Measurements from ENCODE around the gene SCARB1.

The SCARB1 gene

DNA sequence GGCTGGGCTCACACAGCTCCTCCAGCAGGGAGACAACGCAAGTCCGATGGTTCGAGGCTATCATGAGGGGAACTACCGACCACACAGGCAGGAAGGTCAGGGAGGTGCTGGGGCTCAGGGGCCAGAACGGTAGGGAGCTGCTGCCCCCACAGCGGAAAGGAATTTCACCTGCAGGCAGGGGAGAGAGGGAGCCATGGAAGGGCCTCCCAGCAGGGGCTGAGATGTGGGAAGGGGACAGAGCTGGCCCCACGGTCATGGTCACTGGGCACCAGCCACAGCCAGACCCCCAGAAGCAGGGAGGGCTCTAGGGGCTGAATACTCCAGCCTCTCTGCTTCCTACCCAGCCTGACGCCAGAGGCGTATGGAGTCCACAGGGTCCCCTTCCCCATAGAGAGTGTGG is 103.1 kb downstream of the SCARB1 start:
- DNase-seq (ENCODE audit: low spot score), result no peak

DNA sequence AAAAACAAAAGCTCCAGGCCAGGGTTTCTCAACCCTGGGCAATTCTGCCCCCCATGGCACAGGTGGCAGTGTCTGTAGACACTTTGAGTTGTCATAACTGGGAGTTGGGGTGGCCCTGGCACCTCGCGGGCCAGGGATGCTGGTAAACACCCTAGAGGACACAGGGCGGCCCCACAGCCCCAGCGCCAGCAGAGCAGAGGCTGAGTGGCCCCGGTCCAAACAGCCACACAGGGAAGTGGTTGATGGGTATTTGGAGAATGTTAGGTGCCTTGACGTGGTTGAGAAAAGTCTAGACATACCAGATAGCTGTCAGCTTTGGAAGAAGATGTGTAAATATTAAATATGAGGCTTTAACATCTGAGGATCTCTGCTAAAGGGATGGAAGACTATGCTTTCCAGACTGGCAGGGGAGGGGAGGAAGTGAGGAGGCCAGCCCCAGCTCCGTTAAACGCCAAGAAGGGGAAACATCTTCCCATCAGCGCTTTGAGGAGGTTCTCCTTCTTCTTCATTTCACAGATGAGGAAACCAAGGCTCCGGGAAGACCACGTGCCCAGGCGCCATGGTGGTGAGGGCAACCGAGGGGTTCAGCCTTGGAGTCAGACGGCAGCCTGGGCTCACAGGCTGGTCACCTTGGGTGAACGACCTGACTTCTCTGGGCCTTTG is 103.7 kb downstream of the SCARB1 start:
- DNase-seq (ENCODE audit: low spot score), result no peak

DNA sequence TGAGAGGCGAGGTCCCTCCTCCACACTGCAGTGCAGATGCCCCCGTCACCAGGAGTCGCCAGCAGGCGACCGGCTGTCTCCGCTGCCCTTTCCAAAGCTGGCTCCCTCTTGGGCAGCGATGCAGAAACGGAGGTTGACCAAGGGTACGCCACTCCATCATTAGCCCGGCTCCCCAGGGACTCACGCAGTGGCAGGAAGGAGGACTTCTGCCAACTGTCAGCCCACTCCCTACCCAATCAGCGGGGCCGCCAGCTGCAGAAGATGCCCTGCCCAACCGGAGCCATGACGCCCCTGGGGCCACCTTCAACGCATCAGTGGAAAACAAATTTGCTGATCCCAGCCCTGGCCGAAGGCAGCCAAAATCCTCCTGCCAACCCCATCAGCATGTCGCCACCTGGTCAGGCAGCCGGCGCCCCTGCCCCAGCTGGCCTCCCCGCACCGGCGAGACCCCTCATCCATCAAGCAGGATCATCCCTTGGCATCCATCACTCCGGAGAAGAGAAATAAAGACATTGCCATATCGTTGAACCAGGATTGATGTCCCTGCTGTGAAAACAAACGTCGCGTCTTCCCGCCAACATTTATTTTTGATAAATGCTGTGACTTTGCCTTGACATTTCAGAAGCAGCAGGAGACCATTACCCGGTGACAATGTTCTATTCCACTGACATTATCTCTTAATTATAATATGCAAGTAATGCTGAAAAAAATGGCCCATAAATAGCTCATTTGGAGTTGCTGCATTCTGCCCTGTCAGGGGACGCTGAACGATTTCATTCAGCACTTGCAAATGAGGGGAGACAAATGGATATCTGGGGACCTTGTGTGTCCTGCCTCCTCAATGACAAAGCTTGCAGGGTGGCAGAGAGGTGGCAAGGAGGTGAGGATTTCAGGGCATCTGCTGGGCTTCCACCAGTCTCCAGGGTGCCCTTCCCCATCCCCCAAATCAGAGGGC is 105.1 kb downstream of the SCARB1 start:
- no peak for DNase-seq (ENCODE audit: low spot score)

DNA sequence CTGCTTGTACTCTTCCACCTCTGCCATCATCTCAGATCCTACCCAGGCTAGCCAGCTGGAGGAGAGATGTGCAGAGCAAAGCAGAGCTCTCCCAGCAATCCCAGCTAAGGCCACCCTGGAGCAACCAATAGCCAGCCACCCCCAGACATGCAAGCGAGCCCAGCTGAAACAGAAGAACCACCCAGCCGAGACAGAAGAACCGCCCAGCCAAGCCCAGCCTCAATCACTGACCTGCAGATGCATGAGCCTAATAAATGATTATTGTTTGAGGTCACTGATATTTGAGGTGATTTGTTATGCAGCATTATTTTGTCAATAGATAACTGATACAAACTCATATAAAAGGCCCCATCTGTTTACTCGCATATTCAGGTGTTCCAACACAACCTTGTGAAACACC is 106.3 kb downstream of the SCARB1 start:
- no peak for DNase-seq (ENCODE audit: low spot score)

DNA sequence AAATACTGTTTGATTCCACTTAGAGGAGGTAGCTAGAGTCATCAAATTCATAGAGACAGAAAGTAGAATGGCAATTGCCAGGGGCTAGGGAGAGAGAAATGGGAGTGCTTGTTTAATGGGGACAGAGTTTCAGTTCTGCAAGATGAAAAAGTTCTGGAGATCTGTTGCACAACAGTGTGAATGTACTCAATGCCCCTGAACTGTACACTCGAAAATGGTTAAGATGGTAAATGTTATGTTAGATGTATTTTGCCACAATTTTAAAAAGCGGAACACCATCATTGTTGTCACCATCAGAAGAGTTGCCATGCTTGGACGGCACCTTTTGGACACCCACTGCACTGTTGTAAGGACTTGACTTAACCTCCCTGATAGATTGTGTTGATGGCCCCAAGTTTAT is 106.9 kb downstream of the SCARB1 start:
- DNase-seq (ENCODE audit: low spot score), result no peak

DNA sequence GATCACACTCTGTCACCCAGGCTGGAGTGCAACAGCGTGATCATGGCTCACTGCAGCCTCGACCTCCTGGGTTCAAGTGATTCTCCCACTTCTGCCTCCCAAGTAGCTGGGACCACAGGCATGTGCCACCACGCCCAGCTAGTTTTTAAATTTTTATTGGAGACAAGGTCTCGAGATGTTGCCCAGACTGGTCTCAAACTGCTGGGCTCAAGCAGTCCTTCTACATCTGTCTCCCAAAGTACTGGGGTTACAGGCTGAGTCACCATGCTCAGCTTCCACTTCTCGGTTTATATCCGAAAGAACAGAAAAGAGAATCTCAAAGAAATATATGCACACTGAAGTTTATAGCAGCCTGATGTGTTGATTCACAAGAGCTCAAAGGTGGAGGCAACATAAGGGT is 107.5 kb downstream of the SCARB1 start:
- no peak for DNase-seq (ENCODE audit: low spot score)

GRCh38 chr12:124755801-124756148 is 107.9 kb downstream of the SCARB1 start:
- no peak for DNase-seq (ENCODE audit: low spot score)

GRCh38 chr12:124754949-124755800 is 108.5 kb downstream of the SCARB1 start:
- peak; percentile 91 for DNase-seq (ENCODE audit: low spot score)

DNA sequence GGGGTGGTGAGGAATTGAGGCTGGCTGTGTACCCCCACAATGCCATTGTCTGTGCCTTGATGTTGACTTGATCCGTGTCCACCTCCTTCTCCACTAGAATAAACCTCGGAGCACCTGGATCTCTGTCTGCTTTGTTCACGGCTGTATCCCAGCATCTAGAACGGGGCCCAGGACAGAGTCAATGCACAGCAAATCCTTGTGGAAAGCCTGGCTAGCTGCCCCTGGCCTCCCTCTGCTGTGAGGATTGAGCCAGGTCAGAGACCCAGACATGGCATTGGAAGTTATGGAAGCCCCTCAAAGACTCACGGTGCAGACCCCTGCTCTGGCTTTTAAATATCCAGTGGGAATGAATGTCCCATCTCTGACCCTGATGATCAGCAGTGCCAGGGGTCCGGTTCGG is 109.2 kb downstream of the SCARB1 start:
- DNase-seq (ENCODE audit: low spot score), result no peak

DNA sequence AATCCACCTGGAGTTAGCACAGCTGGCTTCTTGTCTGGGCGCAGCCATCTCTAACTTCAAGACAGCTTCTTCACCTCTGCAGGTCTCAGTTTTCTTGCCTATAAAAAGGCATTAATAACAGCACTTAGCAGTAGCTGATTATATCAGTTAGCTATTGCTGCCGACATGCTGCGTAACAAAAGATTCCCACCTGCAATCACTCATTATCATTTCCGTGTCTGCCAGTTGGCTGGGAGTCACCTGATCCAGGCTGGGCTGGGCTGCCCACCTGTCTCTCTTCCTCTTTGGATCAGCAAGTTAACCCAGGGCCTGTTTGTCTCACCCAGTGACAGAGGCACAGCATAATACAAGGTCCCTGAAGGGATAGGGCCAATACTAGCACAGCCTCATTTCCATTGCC is 109.7 kb downstream of the SCARB1 start:
- DNase-seq (ENCODE audit: low spot score), result no peak

DNA sequence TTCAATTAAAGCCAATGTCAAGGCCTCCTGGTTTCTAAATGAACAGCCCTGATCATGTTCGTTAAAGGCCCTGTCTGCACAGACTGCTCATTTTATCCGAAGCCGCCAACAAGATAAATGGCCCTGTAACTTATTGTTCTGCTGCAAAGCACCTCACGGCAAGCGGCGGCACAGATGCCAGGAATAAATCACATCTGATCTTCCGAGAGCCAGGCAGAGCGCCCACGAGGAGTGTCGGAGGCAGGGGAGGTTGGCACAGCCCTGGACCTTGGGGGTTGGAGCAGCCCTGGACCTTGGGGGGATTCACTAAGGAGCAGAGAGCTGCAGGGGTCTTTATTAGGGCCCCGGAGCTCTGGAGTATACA is 110.5 kb downstream of the SCARB1 start:
- DNase-seq (ENCODE audit: low spot score), result no peak

DNA sequence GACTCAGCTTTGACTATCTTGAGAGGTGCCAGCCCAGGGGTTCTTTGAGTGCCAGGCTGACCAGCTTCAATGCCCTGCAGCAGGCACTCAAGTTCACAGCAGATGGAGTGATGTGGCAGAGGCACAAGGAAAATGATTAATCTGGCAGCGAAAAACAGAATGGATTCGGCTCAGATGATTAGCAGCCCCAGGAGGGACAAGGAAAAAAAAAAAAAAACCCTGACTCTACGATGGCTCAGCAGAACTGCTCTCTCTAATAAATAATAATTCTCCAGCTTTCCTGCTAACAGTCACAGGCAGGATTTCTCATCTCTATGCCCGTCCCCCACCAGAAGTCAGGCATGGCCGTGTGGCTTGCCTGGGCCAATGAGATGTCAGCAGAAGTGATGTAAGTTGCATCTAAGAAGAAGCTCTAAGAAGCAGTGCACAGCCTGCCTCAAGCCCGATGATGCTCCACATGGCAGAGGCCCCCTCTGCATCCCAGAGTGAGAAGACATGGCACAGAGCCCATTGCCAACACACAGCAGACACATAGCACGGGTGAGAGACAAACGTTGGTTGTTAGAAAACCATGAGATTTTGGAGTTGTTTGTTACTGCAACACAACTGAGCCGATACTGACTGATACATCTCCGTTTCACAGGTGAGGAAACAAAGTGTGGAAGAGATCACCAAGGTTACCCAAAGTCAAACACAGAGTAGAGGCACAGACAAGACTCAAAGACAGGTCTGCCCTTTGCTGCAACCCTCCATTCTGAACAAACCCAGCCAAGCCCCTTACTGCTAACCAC is 111.0 kb downstream of the SCARB1 start:
- no peak for DNase-seq (ENCODE audit: low spot score)

GRCh38 chr12:124751654-124752355 is 111.9 kb downstream of the SCARB1 start:
- no peak for DNase-seq (ENCODE audit: low spot score)

DNA sequence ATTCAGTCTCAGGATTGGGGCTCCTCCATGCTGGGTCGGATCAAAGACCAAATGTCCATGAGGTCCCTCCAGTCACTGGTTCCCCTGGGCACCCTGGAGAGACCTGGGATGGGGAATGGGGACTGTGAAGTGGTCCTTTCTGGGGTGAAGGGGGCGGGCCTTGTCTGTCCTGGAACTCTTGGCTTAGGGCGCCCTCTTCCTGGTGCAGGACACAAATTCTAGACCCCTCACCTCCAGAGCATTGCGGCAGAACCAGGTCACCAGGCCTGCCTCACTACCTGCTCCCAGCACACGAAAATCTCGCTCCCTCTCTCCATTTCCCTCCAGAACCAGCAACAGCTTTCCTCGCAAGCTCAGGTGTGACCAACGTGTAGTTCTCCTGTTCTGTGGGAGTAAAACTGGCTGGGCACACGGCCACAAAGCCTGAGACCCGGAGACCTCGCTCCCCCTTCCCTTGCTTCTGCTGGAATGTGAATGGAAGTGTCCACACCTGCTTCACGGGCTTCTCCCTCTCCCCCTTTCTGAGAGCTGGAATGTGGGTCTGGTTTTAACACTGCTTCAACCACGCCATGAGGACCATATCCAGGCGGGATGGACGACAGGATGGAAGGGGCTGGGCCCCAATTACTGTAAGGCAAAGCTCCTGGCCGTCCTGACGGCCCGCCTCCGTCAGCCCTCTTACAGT is 112.7 kb downstream of the SCARB1 start:
- no peak for DNase-seq (ENCODE audit: low spot score)

- no peak for DNase-seq (ENCODE audit: low spot score)
These were observed 113.5 kb downstream of the SCARB1 start for GRCh38 chr12:124750149-124750656.

DNA sequence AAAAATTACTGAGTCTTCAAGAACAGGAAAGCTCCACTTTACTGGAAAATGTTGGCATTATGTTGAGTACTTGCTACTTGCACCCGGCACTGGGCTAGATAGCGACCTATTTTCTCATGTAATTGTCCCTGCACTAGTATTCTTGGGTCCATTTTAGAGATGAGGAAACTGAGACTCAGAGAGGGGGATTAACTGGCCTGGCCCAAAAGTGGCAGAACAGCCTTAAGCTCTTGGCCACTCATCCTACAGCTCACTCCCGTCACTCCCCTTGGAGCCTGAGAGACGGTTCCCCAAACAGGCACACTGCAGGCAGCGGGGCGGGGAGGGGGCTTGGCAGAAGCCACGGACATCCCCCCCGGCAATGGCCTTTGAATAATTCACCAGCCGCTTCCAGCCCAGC is 113.9 kb downstream of the SCARB1 start:
- DNase-seq (ENCODE audit: low spot score), result no peak

DNA sequence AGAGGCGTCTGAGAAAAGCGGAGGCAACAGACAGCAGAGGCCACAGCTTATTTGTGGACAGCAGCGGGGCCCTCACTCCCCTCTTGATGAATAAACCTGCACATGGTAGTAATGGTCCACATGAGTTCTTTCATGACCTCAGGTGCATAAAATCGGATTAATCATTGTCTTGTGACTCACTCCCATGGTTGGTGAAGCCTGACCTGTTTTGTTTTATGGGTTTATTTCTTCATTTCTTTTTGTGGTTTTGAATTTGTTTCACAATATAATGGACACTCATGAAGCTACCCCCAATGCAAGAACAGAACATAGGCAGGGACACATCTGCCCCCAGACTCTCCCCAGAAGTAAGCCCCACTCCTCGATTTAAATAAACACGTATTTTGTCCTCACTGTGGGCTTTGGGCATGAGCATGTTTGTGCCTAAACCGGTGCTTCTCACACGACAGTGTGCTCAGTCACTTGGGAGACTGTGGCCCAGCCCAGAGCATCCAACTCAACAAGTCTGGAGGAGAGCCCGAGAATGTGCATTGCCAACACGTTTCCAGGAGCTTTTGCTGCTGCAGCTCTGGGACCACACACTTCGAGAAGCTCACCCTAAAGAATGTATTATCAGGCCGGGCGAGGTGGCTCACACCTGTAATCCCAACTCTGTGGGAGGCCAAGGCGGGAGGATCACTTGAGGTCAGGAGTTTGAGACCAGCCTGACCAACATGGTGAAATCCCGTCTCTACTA is 116.1 kb downstream of the SCARB1 start:
- peak; percentile 70 for DNase-seq (ENCODE audit: low spot score)

- no peak for DNase-seq (ENCODE audit: low spot score)
These were observed 116.8 kb downstream of the SCARB1 start for GRCh38 chr12:124746649-124747425.
